Vagina (tissue), 2 donors: ENCODE measurements around the gene CDH13.

ENCODE experiments used
- CTCF ChIP-seq, 3 experiments: fragments of 450-650 bp in 2 of 3; fragments of 200-600 bp in 1 of 3; sonication (generic) in 1 of 3; IDR thresholded peaks; one replicate each; pipeline ENCODE4 v1.5.1; 2017 to 2019; ENCODE audit warnings: antibody characterized with exemption in 3 of 3, mild to moderate bottlenecking in 2 of 3, moderate library complexity in 2 of 3
- POLR2AphosphoS5 ChIP-seq, 2 donors: sonication (generic); formaldehyde crosslinking; IDR thresholded peaks; one replicate each; pipeline ENCODE4 v1.9.0; 2017; ENCODE audit warnings: antibody characterized with exemption in 2 of 2, mild to moderate bottlenecking in 2 of 2, low read depth in 1 of 2; ENCODE audit not compliant: insufficient read depth in 1 of 2

- TF ChIP-seq CTCF (IDR thresholded peaks at IDR 0.05) (no peak), POLR2AphosphoS5 (IDR thresholded peaks at IDR 0.05; ENCODE audit: insufficient read depth in 1 of 2, low read depth in 1 of 2) (no peak)
These were observed 702.2 kb downstream of the CDH13 start for GRCh38 chr16:83328936-83329335.
